ENCODE data around the gene LIM2. TPM values are rescaled to one million over a fixed set of nuclear protein-coding genes. Genes with fewer than 3 reads are reported as not detected.

The LIM2 gene
- total and polyA plus RNA-seq, 2 of the 8 experiments (the other 6 are each of a cell fraction or from before 2014, with no cell fraction given), result not detected

GRCh38 chr19:51354103-51354741 lies 33.6 kb downstream of the LIM2 start:
- H3K4me3 ChIP-seq (ENCODE audit: extremely low read depth in 1 of 4, insufficient read depth in 2 of 4, low read depth in 3 of 4, low read length in 4 of 4), result no peak overlapping the region; a peak in 1 of 8 replicates
- H3K36me3 ChIP-seq (ENCODE audit: control insufficient read depth in 2 of 4, insufficient read depth in 4 of 4, low read length in 3 of 4), result no peaks in the 10 kb centered on the region
- H3K9ac ChIP-seq (replicated peaks in 1 of 4; ENCODE audit: extremely low read depth in 1 of 4, low read depth in 3 of 4, low read length in 3 of 4), result no peak overlapping the region; a peak in 1 of 7 replicates
- no peak overlapping the region for H2BK20ac ChIP-seq (ENCODE audit: low read length)
- WGBS, 2 experiments (ENCODE audit: extremely low coverage in 1 of 2, insufficient coverage in 1 of 2, insufficient read length in 1 of 2, insufficient replicate concordance in 2 of 2, low coverage in 1 of 2, low lambda C conversion rate in 2 of 2, missing lambda C conversion rate in 1 of 2), result 71% methylated on average over 7 of the region's 12 CpGs; no CpG with 5 or more reads in 1 of the 2 experiments
- no peak overlapping the region for H2AK5ac ChIP-seq (ENCODE audit: low read depth, low read length)
- DNase-seq (ENCODE audit: low read depth in 1 of 2, low spot score in 2 of 2) (no peak), FAIRE-seq (no peak)
- H3K18ac ChIP-seq (ENCODE audit: extremely low read depth, low read length), result no peak overlapping the region; the same call in 1 of the 2 replicates
- H2BK120ac ChIP-seq (replicated peaks; ENCODE audit: low read depth, low read length), result no peak overlapping the region
- H3K4ac ChIP-seq (replicated peaks; ENCODE audit: insufficient read length, low read depth, low read length), result no peak overlapping the region
- H4K5ac ChIP-seq (ENCODE audit: insufficient read length, low read depth, low read length), result peak overlapping the region; percentile 53
- no peaks in the 10 kb centered on the region for H3K9me3 ChIP-seq (ENCODE audit: insufficient read depth in 2 of 2, low read depth in 1 of 2, low read length in 1 of 2)
- H4K20me1 ChIP-seq (replicated peaks in 1 of 2; ENCODE audit: control insufficient read depth in 1 of 2, insufficient read depth in 2 of 2, low read length in 2 of 2), result no peaks in the 10 kb centered on the region
- no peak overlapping the region for H2BK5ac ChIP-seq (ENCODE audit: low read depth, low read length)
- peak overlapping the region; percentile 11 to 24; a peak in 1 of 4 replicates for H3K4me2 ChIP-seq (ENCODE audit: insufficient read depth in 1 of 2, low read depth in 2 of 2, low read length in 2 of 2)
- H3K79me2 ChIP-seq (ENCODE audit: control insufficient read depth in 1 of 2, insufficient read depth in 2 of 2, low read length in 2 of 2), result no peaks in the 10 kb centered on the region
- H2BK12ac ChIP-seq (ENCODE audit: low read depth, low read length), result peak overlapping the region; percentile 1; the same call in 1 of the 2 replicates
- H3K4me1 ChIP-seq (replicated peaks in 1 of 4; ENCODE audit: control insufficient read depth in 3 of 4, insufficient read depth in 4 of 4, low read length in 3 of 4), result peaks cover 3 to 9% (median 7%) of the 10 kb centered on the region in 4 experiments
- no peak overlapping the region for H4K91ac ChIP-seq (replicated peaks; ENCODE audit: insufficient read length, low read length)
- no peak overlapping the region for H2AFZ ChIP-seq (ENCODE audit: low read length)
- CTCF ChIA-PET (ENCODE audit: partially characterized antibody), result interaction anchor here (0.6 to 1.2 kb wide), 6 partner anchors 12 to 86 kb away, joined by 3 to 4 read pairs (median 4); partner anchors contain the start of gene VSIG10L
- no peaks in the 10 kb centered on the region for H3K27me3 ChIP-seq (replicated peaks in 1 of 4; ENCODE audit: control insufficient read depth in 3 of 4, extremely low read depth in 1 of 4, insufficient read depth in 3 of 4, low read length in 3 of 4)
- no peak overlapping the region for H3K14ac ChIP-seq (ENCODE audit: insufficient read length)
- H3K23ac ChIP-seq (ENCODE audit: insufficient read length), result no peak overlapping the region
- no peaks in the 10 kb centered on the region for H3K79me1 ChIP-seq (ENCODE audit: low read depth, low read length)
- peak overlapping the region; percentile 66; the same call in 1 of the 2 replicates for H4K8ac ChIP-seq (ENCODE audit: extremely low read depth, insufficient read depth, low read length)
- peak overlapping the region; percentile 26; the same call in 1 of the 2 replicates for H3K27ac ChIP-seq (ENCODE audit: low read depth, low read length)
- TF ChIP-seq RFX5 (IDR thresholded peaks at IDR 0.05; ENCODE audit: borderline replicate concordance, low read depth, low read length), result no peak
- TF ChIP-seq TAF7 (optimal IDR thresholded peaks at IDR 0.05; ENCODE audit: borderline replicate concordance, low read depth, low read length), result no peak
- TF ChIP-seq NANOG (IDR thresholded peaks at IDR 0.05; ENCODE audit: insufficient read depth, low read depth, low read length, poor library complexity, severe bottlenecking), result no peak
- no peak for TF ChIP-seq NRF1 (IDR thresholded peaks at IDR 0.05; ENCODE audit: low read depth, low read length)
- TF ChIP-seq POLR2AphosphoS5 (IDR thresholded peaks at IDR 0.05; ENCODE audit: low read depth, low read length), result no peak
- no peak for TF ChIP-seq TBP (IDR thresholded peaks at IDR 0.05; ENCODE audit: low read depth, low read length)
- TF ChIP-seq EZH2 (IDR thresholded peaks at IDR 0.05; ENCODE audit: low read depth, low read length, severe bottlenecking), result no peak
- TF ChIP-seq RAD21 (IDR thresholded peaks at IDR 0.05 in 1 of 2, conservative IDR thresholded peaks at IDR 0.05 in 1 of 2; ENCODE audit: low read depth in 2 of 2, low read length in 2 of 2), result no peak
- TF ChIP-seq SP2 (IDR thresholded peaks at IDR 0.05; ENCODE audit: low read length), result no peak
- POLR2A ChIA-PET (ENCODE audit: partially characterized antibody), result interaction anchor here (0.7 to 1.5 kb wide), 5 partner anchors 10 to 41 kb away, joined by 3 to 9 read pairs (median 4); partner anchors contain the start of gene VSIG10L
- H3K23me2 ChIP-seq (ENCODE audit: low read depth, low read length), result no peaks in the 10 kb centered on the region
- no peak overlapping the region for H3K56ac ChIP-seq (replicated peaks; ENCODE audit: insufficient read length, low read depth, low read length)
- peak overlapping the region; percentile 65; the same call in 1 of the 2 replicates for H2BK15ac ChIP-seq (ENCODE audit: low read length)

All from H1 (cell line).